ENCODE measurements around the gene AKR7A2.

AKR7A2 gene

DNA sequence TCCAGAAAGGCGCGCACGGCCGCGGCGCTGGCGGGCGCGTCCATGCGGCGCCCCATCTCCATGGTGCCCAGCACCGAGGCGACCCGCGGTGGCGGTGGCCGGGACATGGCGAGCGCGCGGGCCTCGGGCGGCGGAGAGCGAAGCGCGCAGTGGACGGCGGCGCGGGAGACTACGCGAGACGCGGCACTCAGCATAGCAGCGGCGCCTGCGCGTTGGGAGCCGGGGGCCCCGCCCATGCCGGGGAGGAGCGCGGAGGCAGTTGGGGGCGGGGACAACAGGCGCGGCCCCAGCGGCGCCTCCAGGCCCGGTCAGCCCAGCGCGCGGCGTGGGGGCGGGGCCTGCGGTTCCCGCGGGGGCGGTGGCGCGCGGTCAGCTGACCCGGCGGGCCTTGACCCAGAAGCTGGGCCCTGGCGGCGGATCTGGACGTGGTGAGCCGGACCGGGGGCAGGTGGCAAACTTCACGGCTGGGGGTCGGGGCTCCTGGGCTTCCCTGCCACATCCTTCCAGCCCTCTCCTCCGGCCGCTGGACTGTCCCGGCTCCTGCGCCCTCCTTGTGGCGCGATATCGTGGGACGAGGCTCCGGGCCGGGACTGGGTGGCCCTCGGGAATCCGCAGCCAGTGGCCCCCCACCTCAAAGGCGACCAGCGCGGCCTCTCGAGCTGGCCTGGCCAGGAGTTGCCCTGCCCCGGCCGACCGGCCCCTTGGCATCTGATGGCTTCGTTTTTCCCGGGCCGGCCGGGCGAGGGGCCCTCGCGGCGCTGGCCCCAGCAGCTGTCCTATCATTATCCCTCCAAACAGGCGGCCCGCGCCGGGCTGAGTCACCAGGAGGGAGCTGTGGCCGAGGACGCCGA, at the start of gene AKR7A2, which contains the start of gene SLC66A1:
TSS of gene AKR7A2 (minus strand) at position 214 of the 851 bp plus-strand sequence. CDS start at position 194, 20 bp downstream.
TSS of gene SLC66A1 (plus strand) at position 396 of the 851 bp plus-strand sequence. CDS start 5,352 bp downstream, outside the sequence.
- peak; percentile 93 for DNase-seq

GRCh38 chr1:19360843-19361610, 49.1 kb upstream of the AKR7A2 start:
- no peak for DNase-seq

DNA sequence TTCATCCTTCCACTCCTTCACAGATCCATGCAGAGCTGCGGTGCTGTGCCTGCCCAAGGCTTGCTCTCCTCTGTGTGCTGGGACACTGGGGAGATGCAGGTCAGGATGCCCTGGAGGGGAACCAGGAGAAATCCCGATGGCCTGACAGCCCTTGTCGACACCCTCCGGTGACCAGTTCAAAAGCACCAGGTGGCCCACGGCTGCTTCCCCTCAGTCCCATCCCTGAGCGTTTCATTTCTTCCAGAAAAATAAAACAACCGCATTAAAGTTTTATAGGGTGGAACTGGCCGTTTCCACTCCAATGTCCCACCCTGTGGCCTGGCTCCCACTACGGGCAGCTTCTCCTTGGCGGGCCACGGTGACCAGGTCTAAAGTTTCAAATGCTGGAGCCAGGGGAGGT, 48.5 kb upstream of the AKR7A2 start:
- no peak for DNase-seq

GRCh38 chr1:19360016-19360415, 48.1 kb upstream of the AKR7A2 start:
- peak; percentile 65 for DNase-seq

DNA sequence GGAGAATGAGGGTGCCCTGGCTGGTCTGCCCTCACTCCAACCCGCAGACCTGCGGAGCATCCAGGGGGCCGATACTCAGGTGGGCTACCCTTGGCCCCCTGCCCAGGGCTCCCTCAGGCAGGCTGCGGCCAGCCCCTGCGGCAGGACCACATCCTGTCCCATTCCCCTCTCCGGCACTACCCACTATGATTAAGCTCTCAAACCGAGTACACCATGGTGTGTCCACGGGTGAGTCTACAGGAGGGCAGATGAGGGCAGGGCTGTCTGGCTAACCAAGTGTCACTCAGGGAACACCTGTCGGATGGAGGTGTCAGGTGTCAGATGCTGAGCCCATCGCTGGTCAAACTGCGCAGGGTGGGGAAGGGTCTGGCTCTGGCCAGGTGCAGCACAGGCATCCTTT, 47.4 kb upstream of the AKR7A2 start:
- DNase-seq: no peak

GRCh38 chr1:19358710-19359109, 46.8 kb upstream of the AKR7A2 start:
- no peak for DNase-seq

- DNase-seq: no peak
Observed at GRCh38 chr1:19357299-19357986, 45.5 kb upstream of the AKR7A2 start.

DNA sequence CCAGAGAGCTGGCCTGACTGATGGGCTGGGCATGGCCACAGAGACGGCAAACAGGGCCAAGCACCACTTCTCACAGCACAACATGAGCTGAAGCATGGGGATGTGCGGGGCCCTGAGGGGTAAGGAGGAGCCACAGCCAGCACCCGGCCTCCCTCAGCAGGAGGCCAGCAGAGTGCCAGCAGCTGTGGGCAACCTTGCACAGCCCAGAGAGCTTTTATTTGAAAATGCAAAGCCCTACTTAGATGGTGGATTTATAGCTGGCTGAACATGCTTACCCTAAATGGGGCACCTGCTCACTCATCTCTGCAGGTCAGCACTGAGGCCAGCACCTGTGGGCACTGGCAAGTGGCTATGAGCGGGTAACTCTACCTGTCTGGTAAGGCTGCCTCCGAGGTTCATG, 44.3 kb upstream of the AKR7A2 start:
- DNase-seq: no peak

DNA sequence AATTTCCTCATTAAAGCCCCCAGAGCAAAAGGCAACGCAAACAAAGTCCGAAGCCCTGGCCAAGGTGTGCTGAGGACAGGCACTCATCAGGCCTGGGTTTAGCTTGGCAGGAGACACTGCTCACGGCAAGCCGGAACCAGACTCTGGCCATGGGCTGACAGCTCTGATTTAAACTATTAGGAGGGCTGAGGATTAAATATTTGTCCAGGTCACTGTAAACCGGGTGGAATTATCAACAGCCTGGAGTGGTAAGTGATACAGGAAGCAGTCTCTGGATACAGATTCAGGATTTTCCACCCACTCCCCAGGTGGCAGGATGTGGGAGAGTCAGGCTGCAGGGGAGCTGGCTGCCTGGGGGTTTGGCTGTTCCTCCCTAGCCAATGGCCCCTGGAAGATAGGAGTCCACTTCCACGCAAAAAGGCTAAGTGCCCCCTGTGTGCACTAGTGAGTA, 42.6 kb upstream of the AKR7A2 start:
- DNase-seq: no peak

GRCh38 chr1:19353596-19353995, 41.7 kb upstream of the AKR7A2 start:
- DNase-seq: no peak

DNA sequence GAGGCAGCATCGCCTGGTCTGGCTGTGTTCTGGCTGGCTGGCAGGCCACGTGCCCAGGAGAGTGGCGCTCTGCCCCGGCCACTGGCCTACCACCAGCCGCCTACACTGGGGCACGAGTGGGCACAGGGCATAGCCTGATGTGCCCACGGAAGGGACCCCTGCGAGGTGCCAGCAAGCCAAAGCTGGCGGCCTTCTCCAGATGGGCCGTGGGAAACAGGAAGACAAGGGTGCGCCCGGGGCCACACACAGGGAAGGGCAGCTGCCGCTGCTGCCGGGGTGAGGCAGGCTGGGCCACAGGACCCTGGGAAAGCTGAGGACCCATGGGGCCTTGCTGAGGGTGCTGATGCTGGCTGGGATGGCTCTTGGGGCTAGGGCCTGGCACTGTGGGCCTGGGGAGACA, 40.9 kb upstream of the AKR7A2 start:
- no peak for DNase-seq

GRCh38 chr1:19351873-19352272, 39.9 kb upstream of the AKR7A2 start:
- DNase-seq: no peak

DNA sequence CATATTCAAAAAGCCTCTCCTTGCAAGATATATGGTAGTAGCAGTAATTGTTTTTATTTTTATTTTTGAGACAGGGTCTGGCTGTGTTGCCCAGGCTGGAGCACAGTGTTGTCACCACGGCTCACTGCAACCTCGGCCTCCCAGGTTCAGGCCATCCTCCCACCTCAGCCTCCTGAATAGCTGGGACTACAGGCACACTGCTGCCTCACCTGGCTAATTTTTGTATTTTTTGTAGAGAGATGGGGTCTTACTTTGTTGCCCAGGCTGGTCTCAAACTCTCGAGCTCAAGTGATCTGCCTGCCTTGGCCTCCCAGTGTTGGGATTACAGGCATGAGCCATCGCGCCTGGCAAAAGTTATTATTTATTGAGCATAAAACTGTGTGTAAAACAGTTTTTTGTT, 38.6 kb upstream of the AKR7A2 start:
- DNase-seq: no peak

DNA sequence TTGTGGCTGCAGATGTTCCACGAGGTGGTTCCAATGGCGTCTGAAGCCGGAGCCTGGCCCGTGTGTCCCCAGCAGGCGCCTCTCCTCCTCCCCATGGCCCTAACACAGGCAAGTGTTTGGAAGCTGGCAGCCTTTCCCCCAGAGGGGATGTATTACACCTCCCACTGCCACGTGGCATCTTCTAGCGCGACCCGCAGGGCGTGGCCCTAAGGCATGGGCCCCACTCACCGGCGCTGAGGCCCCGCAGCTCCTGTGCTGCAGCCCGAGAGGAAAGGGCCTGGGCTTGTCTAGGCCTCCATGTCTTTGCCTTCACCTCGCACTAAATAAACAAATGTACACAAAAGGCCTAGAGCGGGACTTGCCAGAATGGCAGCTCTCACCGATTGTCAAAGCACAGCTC, 38.1 kb upstream of the AKR7A2 start:
- no peak for DNase-seq

DNA sequence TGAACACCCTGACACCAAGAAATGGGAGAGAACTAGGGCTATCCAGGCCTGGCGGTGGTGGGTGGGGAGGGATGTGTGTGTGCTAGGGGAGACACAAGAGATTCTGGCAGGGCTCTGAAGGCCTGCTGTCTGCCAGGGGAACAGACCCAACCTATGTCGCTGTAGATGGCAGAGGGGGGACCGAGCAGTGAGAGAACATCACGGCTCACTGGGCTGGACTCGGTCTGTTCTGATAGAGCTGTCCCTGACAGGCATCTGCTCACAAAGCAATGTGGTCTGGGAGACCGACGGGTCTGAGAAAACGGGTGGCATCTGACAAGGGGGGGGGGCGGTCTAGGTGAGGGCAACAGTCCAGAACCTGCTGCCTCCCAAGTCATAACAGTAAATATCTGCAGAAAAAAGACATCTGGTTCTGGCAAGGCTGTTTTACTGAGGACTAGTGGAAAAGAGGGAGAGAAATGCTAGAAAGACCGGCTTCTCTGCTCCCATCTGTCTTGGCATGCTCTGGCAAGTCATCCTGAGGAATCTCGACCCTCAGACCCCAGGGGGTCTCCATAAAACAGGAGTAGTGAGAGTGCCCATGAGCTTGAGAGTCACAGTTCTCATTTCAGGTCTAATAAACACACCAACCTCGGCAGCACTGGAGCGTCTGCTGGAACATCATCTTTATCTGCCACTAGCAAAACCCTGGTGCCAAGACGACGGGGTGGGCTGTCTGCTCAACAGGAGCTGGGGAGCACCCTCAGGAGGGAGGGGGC, 36.7 kb upstream of the AKR7A2 start:
- no peak for DNase-seq

- no peak for DNase-seq
Observed at GRCh38 chr1:19347533-19348172, 35.7 kb upstream of the AKR7A2 start.

GRCh38 chr1:19346026-19346425, 34.1 kb upstream of the AKR7A2 start:
- DNase-seq: no peak

DNA sequence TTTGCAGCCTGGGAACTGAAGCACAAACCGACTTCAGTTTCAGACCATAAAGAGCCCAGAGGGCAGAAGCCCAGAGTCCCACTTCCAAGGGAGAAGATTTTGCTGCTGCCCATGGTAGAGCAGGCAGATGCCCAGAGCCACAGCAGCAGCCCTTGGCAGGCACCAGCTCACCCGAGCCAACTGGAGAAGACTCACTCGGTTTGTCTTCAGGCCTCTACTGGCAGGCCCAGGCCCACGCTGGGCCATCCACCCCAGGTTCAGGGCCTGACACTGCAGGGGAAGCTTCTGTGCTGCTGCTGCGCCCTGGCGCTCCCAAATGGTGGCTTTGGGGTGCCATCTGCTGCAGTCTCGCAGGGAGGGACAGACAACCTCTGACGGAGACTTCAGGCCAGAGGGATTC, 33.4 kb upstream of the AKR7A2 start:
- DNase-seq: no peak

GRCh38 chr1:19344831-19345230, 32.9 kb upstream of the AKR7A2 start:
- DNase-seq: no peak

- DNase-seq: peak; percentile 52
Observed at GRCh38 chr1:19344372-19344810, 32.4 kb upstream of the AKR7A2 start.

- no peak for DNase-seq
Observed at GRCh38 chr1:19343617-19344350, 31.8 kb upstream of the AKR7A2 start.

Measured in activated CD4-positive, alpha-beta T cell treated with anti-CD3 and anti-CD28 coated beads, Interleukin-10, Interleukin-2, amounts not matched to agents 100 ng/mL and 50 ng/mL, durations not matched to agents 16 hours and 8 hours (primary cell).